GM12872 (cell line): ENCODE data around the gene RAPGEF1.

Experiments
- TF ChIP-seq, protein P1 (sequence below): IDR thresholded peaks from 3 replicates; pipeline ENCODE4 v1.5.1; 2011; ENCODE audit warnings: low read depth, mild to moderate bottlenecking, low read length, moderate library complexity; ENCODE audit not compliant: insufficient read depth

Gene RAPGEF1

GRCh38 chr9:131697097-131697496 is 42.8 kb downstream of the RAPGEF1 start:
- TF ChIP-seq, protein P1, sequence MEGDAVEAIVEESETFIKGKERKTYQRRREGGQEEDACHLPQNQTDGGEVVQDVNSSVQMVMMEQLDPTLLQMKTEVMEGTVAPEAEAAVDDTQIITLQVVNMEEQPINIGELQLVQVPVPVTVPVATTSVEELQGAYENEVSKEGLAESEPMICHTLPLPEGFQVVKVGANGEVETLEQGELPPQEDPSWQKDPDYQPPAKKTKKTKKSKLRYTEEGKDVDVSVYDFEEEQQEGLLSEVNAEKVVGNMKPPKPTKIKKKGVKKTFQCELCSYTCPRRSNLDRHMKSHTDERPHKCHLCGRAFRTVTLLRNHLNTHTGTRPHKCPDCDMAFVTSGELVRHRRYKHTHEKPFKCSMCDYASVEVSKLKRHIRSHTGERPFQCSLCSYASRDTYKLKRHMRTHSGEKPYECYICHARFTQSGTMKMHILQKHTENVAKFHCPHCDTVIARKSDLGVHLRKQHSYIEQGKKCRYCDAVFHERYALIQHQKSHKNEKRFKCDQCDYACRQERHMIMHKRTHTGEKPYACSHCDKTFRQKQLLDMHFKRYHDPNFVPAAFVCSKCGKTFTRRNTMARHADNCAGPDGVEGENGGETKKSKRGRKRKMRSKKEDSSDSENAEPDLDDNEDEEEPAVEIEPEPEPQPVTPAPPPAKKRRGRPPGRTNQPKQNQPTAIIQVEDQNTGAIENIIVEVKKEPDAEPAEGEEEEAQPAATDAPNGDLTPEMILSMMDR, result no peak

DNA sequence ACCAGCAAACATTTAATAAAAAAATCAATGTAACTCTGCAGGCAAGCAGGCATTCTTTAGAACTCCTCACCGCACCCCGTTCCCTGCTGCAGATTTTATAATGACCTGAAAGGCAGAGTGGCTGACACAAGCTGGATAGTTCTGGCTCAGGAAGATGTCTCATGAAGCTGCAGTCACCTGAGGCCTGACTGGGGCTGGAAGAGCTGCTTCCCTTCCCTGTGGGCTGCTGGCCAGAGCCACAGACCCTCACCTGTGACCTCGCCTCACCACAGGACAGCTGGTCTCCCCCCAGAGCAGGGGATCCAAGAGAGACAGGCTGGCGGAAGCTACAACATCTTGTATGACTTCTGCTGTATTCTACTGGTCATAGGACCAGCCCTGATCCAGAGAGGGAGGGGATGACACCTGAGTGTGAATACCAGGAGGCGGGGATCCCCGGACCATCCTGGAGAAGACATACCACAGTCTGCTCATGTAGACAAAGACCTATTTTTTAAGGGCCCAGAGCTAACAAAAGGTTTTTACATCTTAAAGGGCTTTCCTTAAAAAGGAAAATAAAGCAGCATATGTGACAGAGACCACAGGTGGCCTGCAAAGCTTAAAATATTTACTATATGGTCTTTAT is 43.9 kb downstream of the RAPGEF1 start:
- TF ChIP-seq, protein P1, result no peak

DNA sequence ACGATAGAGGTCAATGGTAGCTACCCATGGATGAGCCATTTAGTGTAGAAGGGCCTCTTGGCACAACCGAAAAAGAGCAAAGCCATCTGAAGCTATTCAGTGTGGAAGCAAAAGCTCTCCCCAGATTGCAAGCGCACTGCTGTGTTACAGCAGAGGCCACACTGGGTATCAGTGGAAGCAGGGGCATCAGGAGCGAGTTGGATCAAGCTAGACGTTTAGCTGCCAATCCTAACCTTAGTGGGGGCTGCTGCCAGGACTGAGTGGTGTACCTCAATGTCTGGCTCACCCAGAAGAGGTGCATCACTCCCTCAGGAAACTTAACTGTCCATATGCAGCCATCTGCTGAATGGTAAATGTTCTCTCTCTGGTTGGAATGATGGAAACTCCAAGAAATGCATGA is 44.5 kb downstream of the RAPGEF1 start:
- TF ChIP-seq, protein P1, result no peak

- TF ChIP-seq, protein P1, result no peak
Observed at GRCh38 chr9:131693651-131694597, 46.0 kb downstream of the RAPGEF1 start.

- TF ChIP-seq, protein P1, result no peak
Observed at GRCh38 chr9:131692612-131693562, 47.0 kb downstream of the RAPGEF1 start.

- TF ChIP-seq, protein P1, result no peak
Observed at GRCh38 chr9:131691969-131692611, 47.8 kb downstream of the RAPGEF1 start.
